Aortic smooth muscle cell (primary cell): ENCODE results near the gene CD47. TPM values are rescaled to one million over a fixed set of nuclear protein-coding genes. Genes with fewer than 3 reads are reported as not detected.

Experiments used
- total RNA-seq: library from RNA; depleted of rRNA; stranded (reverse); fragments of >200 nt; gene quantifications from 2 replicates; pipeline ENCODE4 v1.2.3, GENCODE V29; 2014

CD47 gene
- 73.5 and 93.0 TPM in 2 replicates for total RNA-seq

GRCh38 chr3:108090701-108091497 is at the start of gene CD47:
Gene CD47 (minus strand): TSS chr3:108091031. CDS start chr3:108090908, 123 bp downstream.

Other genes starting within 250 kb of the CD47 start
- 69.9 and 91.3 TPM in 2 replicates for gene IFT57, start 131.4 kb upstream of the CD47 start, total RNA-seq
- not detected in 2 replicates for gene HHLA2, start 205.5 kb upstream of the CD47 start, total RNA-seq